NCI-H748 (cell line): ENCODE measurements around the gene ALPK3.

Source experiments
- DNase-seq: peaks from one replicate; lab custom pipeline; 2025; ENCODE audit not compliant: unreplicated experiment; lab: John Stamatoyannopoulos, UW

The ALPK3 gene

GRCh38 chr15:84797212-84797611 lies 19.9 kb upstream of the ALPK3 start:
- DNase-seq: no peak

GRCh38 chr15:84797801-84798200 lies 19.4 kb upstream of the ALPK3 start:
- no peak for DNase-seq

GRCh38 chr15:84798436-84798946 lies 18.7 kb upstream of the ALPK3 start:
- no peak for DNase-seq

GRCh38 chr15:84799511-84800187 lies 17.5 kb upstream of the ALPK3 start:
- no peak for DNase-seq

GRCh38 chr15:84800365-84800806 lies 16.8 kb upstream of the ALPK3 start:
- no peak for DNase-seq

GRCh38 chr15:84804005-84804900 lies 12.9 kb upstream of the ALPK3 start:
- DNase-seq: no peak

- DNase-seq: no peak
Observed at GRCh38 chr15:84805221-84805620, 11.9 kb upstream of the ALPK3 start.

GRCh38 chr15:84807228-84807627 lies 9.9 kb upstream of the ALPK3 start:
- no peak for DNase-seq

GRCh38 chr15:84810073-84810840 lies 6.9 kb upstream of the ALPK3 start:
- no peak for DNase-seq

GRCh38 chr15:84811151-84811550 lies 6.0 kb upstream of the ALPK3 start:
- no peak for DNase-seq

GRCh38 chr15:84811828-84812227 lies 5.3 kb upstream of the ALPK3 start:
- DNase-seq: no peak

- DNase-seq: no peak
Observed at GRCh38 chr15:84812842-84813241, 4.3 kb upstream of the ALPK3 start.

GRCh38 chr15:84813435-84813834 lies 3.7 kb upstream of the ALPK3 start:
- no peak for DNase-seq

- no peak for DNase-seq
Observed at GRCh38 chr15:84813931-84814330, 3.2 kb upstream of the ALPK3 start.

GRCh38 chr15:84814916-84815315 lies 2.2 kb upstream of the ALPK3 start:
- no peak for DNase-seq

- no peak for DNase-seq
Observed at GRCh38 chr15:84817466-84818081, 418 bp downstream of the ALPK3 start.

GRCh38 chr15:84818261-84819131 lies 1.3 kb downstream of the ALPK3 start:
- DNase-seq: peak; percentile 49

GRCh38 chr15:84819291-84819768 lies 2.2 kb downstream of the ALPK3 start:
- DNase-seq: no peak

GRCh38 chr15:84819791-84820190 lies 2.6 kb downstream of the ALPK3 start:
- no peak for DNase-seq

- DNase-seq: no peak
Observed at GRCh38 chr15:84821501-84822021, 4.4 kb downstream of the ALPK3 start.
